Endodermal cell (in vitro differentiated cells): ENCODE measurements around the gene PLCB1. TPM values are rescaled to one million over a fixed set of nuclear protein-coding genes. Genes with fewer than 3 reads are reported as not detected.

Experiments used
- DNase-seq: peaks from one replicate; pipeline ENCODE4 v3.0.0-alpha.2; 2017
- H3K27ac ChIP-seq: 2 replicates; pipeline ENCODE4 v1.5.1; 2013; ENCODE audit warnings: mild to moderate bottlenecking, low read depth, low read length, moderate library complexity
- H3K27me3 ChIP-seq: 2 replicates; pipeline ENCODE4 v1.6.1; 2013; ENCODE audit warnings: mild to moderate bottlenecking, low read length, moderate library complexity; ENCODE audit not compliant: insufficient read depth, control insufficient read depth, poor library complexity, severe bottlenecking
- H3K36me3 ChIP-seq: 2 replicates; pipeline ENCODE4 v1.7.0; 2013; ENCODE audit warnings: mild to moderate bottlenecking, low read length, moderate library complexity; ENCODE audit not compliant: control insufficient read depth, insufficient read depth
- H3K4me1 ChIP-seq: one replicate; pipeline ENCODE4 v1.7.0; 2013; ENCODE audit warnings: low read length; ENCODE audit not compliant: control insufficient read depth, insufficient read depth
- H3K4me3 ChIP-seq: 2 replicates; pipeline ENCODE4 v1.5.1; 2013; ENCODE audit warnings: mild to moderate bottlenecking, low read length, moderate library complexity
- H3K9ac ChIP-seq: 2 replicates; pipeline ENCODE4 v1.6.1; 2013; ENCODE audit warnings: mild to moderate bottlenecking, low read length, moderate library complexity; ENCODE audit not compliant: poor library complexity, severe bottlenecking; ENCODE audit errors: extremely low read depth
- H3K9me3 ChIP-seq: 2 replicates; pipeline ENCODE4 v1.6.1; 2013; ENCODE audit warnings: mild to moderate bottlenecking, low read length, moderate library complexity; ENCODE audit not compliant: control insufficient read depth
- H3K27ac Mint-ChIP-seq: 2 replicates; pipeline ENCODE4 v1.8.0; 2020; ENCODE audit warnings: mixed read lengths
- H3K27me3 Mint-ChIP-seq: 2 replicates; pipeline ENCODE4 v1.8.0; 2021; ENCODE audit warnings: mild to moderate bottlenecking, mixed read lengths; ENCODE audit not compliant: insufficient read depth
- H3K36me3 Mint-ChIP-seq: 2 replicates; pipeline ENCODE4 v1.8.0; 2020; ENCODE audit warnings: low read depth, mixed read lengths
- H3K4me1 Mint-ChIP-seq: 2 replicates; pipeline ENCODE4 v1.8.0; 2020; ENCODE audit warnings: mixed read lengths
- H3K4me3 Mint-ChIP-seq: 2 replicates; pipeline ENCODE4 v1.8.0; 2020; ENCODE audit warnings: mild to moderate bottlenecking, moderate library complexity, mixed read lengths
- H3K9me3 Mint-ChIP-seq: 2 replicates; pipeline ENCODE4 v1.8.0; 2020; ENCODE audit warnings: mild to moderate bottlenecking, mixed read lengths
- CTCF ChIP-seq: fragments of 200-600 bp; sonication (generic); conservative IDR thresholded peaks from 2 replicates; pipeline ENCODE4 v1.5.0; 2021; ENCODE audit warnings: antibody characterized with exemption, mild to moderate bottlenecking
- WGBS, 2 experiments: methylation state at CpG; one replicate each; pipeline versions ENCODE4 v1.1.5 to v1.1.7; 2013; ENCODE audit warnings: missing lambda C conversion rate in 2 of 2, mixed read lengths in 1 of 2; ENCODE audit not compliant: insufficient coverage in 1 of 2, insufficient read length in 1 of 2; 5-methylcytosine and 5-hydroxymethylcytosine counted together
- total RNA-seq, 2 donors: library from RNA; stranded (reverse); fragmentation: NEBNext Ultra II Directional in 1 of 2; extraction: Animal tissue kit (Norgen Biotek cat#: 25700) in 1 of 2; gene quantifications; 2 replicates in 1 of 2; 3 replicates in 1 of 2; pipeline ENCODE4 v1.2.1, GENCODE V29; 2021

PLCB1 gene
- total RNA-seq, 2 donors from 2014 or later: 15.3 to 16.5 TPM

GRCh38 chr20:8213831-8214587 is 81.9 kb downstream of the PLCB1 start:
- H3K4me1 ChIP-seq: peaks cover 6% of the 10 kb centered on the region
- H3K27ac Mint-ChIP-seq: no peak overlapping the region
- WGBS, 2 experiments: 93% methylated on average over 8 to 12 of the region's 12 CpGs
- TF ChIP-seq CTCF: no peak
- H3K9ac ChIP-seq: no peak overlapping the region
- H3K9me3 ChIP-seq: no peaks in the 10 kb centered on the region
- H3K36me3 Mint-ChIP-seq: no peaks in the 10 kb centered on the region
- H3K27ac ChIP-seq: no peak overlapping the region
- no peaks in the 10 kb centered on the region for H3K9me3 Mint-ChIP-seq
- H3K27me3 ChIP-seq: no peaks in the 10 kb centered on the region
- H3K27me3 Mint-ChIP-seq: no peaks in the 10 kb centered on the region
- peaks cover 23% of the 10 kb centered on the region for H3K4me1 Mint-ChIP-seq
- DNase-seq: no peak
- no peak overlapping the region for H3K4me3 Mint-ChIP-seq
- H3K36me3 ChIP-seq: no peaks in the 10 kb centered on the region
- H3K4me3 ChIP-seq: no peak overlapping the region

- DNase-seq: no peak
- Histone ChIP-seq H3K9ac (no peak overlapping the region), H3K36me3 (no peaks in the 10 kb centered on the region), H3K27ac (no peak overlapping the region), H3K27me3 (no peaks in the 10 kb centered on the region), H3K4me1 (peaks cover 6% of the 10 kb centered on the region), H3K9me3 (no peaks in the 10 kb centered on the region), H3K4me3 (no peak overlapping the region)
- no peak for TF ChIP-seq CTCF
- no peaks in the 10 kb centered on the region for H3K9me3 Mint-ChIP-seq
- H3K27me3 Mint-ChIP-seq: no peaks in the 10 kb centered on the region
- 91 to 92% methylated on average over 7 to 8 of the region's 8 CpGs for WGBS, 2 experiments
- no peaks in the 10 kb centered on the region for H3K36me3 Mint-ChIP-seq
- H3K27ac Mint-ChIP-seq: no peak overlapping the region
- peaks cover 26% of the 10 kb centered on the region for H3K4me1 Mint-ChIP-seq
- H3K4me3 Mint-ChIP-seq: no peak overlapping the region
These were observed 83.3 kb downstream of the PLCB1 start for GRCh38 chr20:8215361-8215781.

- H3K4me3 ChIP-seq: no peak overlapping the region
- Mint-ChIP-seq H3K27me3 (no peaks in the 10 kb centered on the region), H3K4me1 (peaks cover 26% of the 10 kb centered on the region), H3K9me3 (no peaks in the 10 kb centered on the region), H3K4me3 (no peak overlapping the region), H3K27ac (no peak overlapping the region), H3K36me3 (no peaks in the 10 kb centered on the region)
- peaks cover 6% of the 10 kb centered on the region for H3K4me1 ChIP-seq
- no peak overlapping the region for H3K9ac ChIP-seq
- H3K36me3 ChIP-seq: no peaks in the 10 kb centered on the region
- TF ChIP-seq CTCF: no peak
- H3K9me3 ChIP-seq: no peaks in the 10 kb centered on the region
- no peak for DNase-seq
- no peak overlapping the region for H3K27ac ChIP-seq
- no peaks in the 10 kb centered on the region for H3K27me3 ChIP-seq
- WGBS, 2 experiments: 85 to 100% methylated on average over 2 to 4 of the region's 5 CpGs
These were observed 84.5 kb downstream of the PLCB1 start for GRCh38 chr20:8216375-8217200.
